ENCODE measurements around the gene MYLK4.

The MYLK4 gene

DNA sequence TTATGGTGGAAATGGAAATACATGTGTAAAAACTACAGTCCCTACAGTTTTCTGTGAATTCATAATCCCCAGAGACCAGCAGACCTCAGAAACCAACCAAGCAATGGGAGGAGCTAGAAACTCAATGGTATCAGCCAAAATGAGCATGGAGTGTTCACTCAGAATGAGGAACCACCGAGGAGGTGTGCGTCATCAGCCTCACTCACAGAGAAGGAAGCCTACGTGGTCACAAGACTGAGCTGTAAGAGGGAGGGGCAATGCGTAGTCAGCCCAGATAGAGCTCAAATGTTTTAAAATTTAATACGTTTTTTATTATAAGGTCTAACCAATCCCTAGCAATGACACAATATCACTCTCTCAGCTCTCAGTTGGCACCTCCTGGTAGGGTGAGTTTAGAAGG is 17.4 kb downstream of the MYLK4 start:
- Histone ChIP-seq H3K4me3 (IDR thresholded peaks at IDR 0.05; ENCODE audit: insufficient read depth, low read depth, low read length) (no peak overlapping the region), H2AFZ (ENCODE audit: low read depth) (no peak overlapping the region), H3K36me3 (ENCODE audit: insufficient read depth) (no peaks in the 10 kb centered on the region), H3K27me3 (ENCODE audit: insufficient read depth, low read depth) (no peaks in the 10 kb centered on the region), H3K27ac (no peak overlapping the region), H3K4me1 (ENCODE audit: low read depth, poor library complexity, severe bottlenecking) (no peaks in the 10 kb centered on the region), H4K20me1 (ENCODE audit: insufficient read depth) (no peaks in the 10 kb centered on the region), H3K4me2 (no peak overlapping the region), H3K79me2 (ENCODE audit: insufficient read depth, low read depth) (no peaks in the 10 kb centered on the region), H3K9ac (no peak overlapping the region)
- TF ChIP-seq, protein P1, sequence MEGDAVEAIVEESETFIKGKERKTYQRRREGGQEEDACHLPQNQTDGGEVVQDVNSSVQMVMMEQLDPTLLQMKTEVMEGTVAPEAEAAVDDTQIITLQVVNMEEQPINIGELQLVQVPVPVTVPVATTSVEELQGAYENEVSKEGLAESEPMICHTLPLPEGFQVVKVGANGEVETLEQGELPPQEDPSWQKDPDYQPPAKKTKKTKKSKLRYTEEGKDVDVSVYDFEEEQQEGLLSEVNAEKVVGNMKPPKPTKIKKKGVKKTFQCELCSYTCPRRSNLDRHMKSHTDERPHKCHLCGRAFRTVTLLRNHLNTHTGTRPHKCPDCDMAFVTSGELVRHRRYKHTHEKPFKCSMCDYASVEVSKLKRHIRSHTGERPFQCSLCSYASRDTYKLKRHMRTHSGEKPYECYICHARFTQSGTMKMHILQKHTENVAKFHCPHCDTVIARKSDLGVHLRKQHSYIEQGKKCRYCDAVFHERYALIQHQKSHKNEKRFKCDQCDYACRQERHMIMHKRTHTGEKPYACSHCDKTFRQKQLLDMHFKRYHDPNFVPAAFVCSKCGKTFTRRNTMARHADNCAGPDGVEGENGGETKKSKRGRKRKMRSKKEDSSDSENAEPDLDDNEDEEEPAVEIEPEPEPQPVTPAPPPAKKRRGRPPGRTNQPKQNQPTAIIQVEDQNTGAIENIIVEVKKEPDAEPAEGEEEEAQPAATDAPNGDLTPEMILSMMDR (conservative IDR thresholded peaks at IDR 0.05; ENCODE audit: low read depth, low read length): no peak

DNA sequence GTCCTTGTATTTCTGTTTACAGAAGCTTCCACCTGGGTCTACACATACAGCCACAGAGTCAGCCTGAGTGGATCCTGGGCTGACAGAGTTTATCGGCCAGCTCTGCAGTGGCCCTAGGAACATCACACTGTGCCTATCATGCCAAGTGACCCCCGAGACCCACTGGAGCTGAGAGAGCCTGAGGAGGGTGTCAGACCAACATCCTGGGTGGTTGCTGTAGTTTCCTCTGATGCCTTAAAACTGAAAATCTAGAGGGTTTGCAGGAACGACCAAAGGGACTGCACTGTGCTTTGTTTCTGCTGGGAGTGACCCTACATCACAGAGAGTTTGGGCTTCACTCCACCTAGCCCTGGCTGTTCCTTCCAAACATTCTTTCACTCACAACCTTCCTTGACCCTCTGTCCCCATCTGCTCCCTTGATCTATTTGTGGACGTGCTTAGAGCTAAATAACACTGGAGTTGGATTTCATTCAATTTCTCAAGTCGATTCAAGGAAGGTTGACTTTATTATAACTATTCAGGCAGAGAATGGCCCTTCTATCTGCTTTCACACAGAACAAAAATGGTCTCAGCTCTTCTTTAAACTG is 18.1 kb downstream of the MYLK4 start:
- Histone ChIP-seq H4K20me1 (ENCODE audit: insufficient read depth) (no peaks in the 10 kb centered on the region), H3K4me2 (no peak overlapping the region), H3K27ac (no peak overlapping the region), H3K9ac (no peak overlapping the region), H3K27me3 (ENCODE audit: insufficient read depth, low read depth) (no peaks in the 10 kb centered on the region), H3K4me1 (ENCODE audit: low read depth, poor library complexity, severe bottlenecking) (no peaks in the 10 kb centered on the region), H3K36me3 (ENCODE audit: insufficient read depth) (no peaks in the 10 kb centered on the region), H3K79me2 (ENCODE audit: insufficient read depth, low read depth) (no peaks in the 10 kb centered on the region), H2AFZ (ENCODE audit: low read depth) (no peak overlapping the region), H3K4me3 (IDR thresholded peaks at IDR 0.05; ENCODE audit: insufficient read depth, low read depth, low read length) (no peak overlapping the region)
- TF ChIP-seq, protein P1 (conservative IDR thresholded peaks at IDR 0.05; ENCODE audit: low read depth, low read length): no peak

DNA sequence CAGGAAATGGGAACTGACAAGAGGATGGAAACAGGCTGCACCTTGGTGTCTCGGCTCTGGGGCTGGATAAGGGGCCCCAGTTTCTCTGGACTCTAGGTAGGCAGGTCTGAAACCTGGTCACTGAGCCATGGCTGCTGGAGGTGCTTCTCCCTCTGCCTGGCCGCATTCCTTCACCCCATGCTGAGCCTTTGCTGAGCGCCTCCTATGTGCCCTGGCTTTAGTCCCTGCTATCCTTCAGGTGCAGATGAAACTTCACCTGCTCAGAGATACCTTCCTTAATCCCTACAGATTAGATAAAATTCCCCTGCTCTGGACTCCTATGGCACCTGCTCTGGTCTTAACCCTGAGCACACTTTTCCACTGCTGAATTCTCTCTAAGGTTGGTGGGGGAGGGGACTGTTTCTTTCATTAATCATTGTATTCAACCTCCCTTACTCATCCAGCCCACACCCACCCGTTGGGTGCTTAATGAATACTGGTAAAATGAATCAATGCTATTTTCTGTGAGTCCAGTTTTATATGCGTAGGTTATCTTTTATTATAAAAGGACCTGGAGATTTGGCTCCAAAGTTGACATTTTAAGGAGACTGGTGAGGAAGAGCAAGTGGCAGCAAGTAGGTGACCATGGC is 19.3 kb downstream of the MYLK4 start:
- Histone ChIP-seq H3K4me2 (no peak overlapping the region), H2AFZ (ENCODE audit: low read depth) (no peak overlapping the region), H3K9ac (no peak overlapping the region), H3K27me3 (ENCODE audit: insufficient read depth, low read depth) (no peaks in the 10 kb centered on the region), H3K36me3 (ENCODE audit: insufficient read depth) (no peaks in the 10 kb centered on the region), H3K27ac (no peak overlapping the region), H3K79me2 (ENCODE audit: insufficient read depth, low read depth) (no peaks in the 10 kb centered on the region), H3K4me3 (IDR thresholded peaks at IDR 0.05; ENCODE audit: insufficient read depth, low read depth, low read length) (no peak overlapping the region), H4K20me1 (ENCODE audit: insufficient read depth) (no peaks in the 10 kb centered on the region), H3K4me1 (ENCODE audit: low read depth, poor library complexity, severe bottlenecking) (no peaks in the 10 kb centered on the region)
- TF ChIP-seq, protein P1 (conservative IDR thresholded peaks at IDR 0.05; ENCODE audit: low read depth, low read length): no peak

DNA sequence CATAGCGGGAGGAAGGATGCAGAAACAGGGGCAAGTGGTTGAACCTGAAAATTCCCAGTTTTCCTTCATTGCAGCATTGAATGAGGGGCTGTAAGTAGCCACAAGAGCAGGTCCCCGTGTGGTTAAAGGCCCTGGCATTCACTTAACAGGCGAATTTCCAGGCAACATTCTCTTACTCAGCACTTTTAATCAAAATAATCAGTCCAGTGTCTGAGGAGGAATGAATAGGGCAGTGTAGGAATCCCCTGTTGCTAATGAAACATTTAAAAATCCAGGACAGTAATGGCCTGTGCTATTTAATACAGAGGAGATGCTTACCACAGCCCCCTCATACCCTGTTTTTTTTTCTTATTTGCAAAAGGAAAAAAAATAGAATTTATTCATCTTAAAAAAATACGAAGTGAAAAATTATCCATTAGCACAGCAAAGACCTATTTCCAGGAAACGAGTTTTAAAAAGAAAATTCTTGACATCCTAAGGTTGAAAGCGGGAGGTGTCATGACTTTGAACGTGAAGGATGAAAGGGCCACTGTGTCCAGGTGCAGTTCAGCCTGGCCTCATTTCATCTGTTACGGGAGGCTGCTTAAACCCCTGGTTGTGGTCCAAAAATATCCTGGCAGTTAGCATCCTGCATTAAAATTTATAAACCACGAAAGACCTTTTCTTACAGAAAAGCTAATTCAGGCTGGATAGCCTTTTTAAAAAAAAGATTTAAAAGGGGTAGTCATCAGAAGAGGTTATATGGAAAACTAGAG is 20.2 kb downstream of the MYLK4 start:
- TF ChIP-seq, protein P1 (conservative IDR thresholded peaks at IDR 0.05; ENCODE audit: low read depth, low read length): no peak
- H3K4me1 ChIP-seq (ENCODE audit: low read depth, poor library complexity, severe bottlenecking): no peaks in the 10 kb centered on the region
- H3K9ac ChIP-seq: no peak overlapping the region
- H3K27ac ChIP-seq: no peak overlapping the region
- no peaks in the 10 kb centered on the region for H3K79me2 ChIP-seq (ENCODE audit: insufficient read depth, low read depth)
- no peak overlapping the region for H2AFZ ChIP-seq (ENCODE audit: low read depth)
- H3K4me3 ChIP-seq (IDR thresholded peaks at IDR 0.05; ENCODE audit: insufficient read depth, low read depth, low read length): no peak overlapping the region
- H3K36me3 ChIP-seq (ENCODE audit: insufficient read depth): no peaks in the 10 kb centered on the region
- no peak overlapping the region for H3K4me2 ChIP-seq
- no peaks in the 10 kb centered on the region for H3K27me3 ChIP-seq (ENCODE audit: insufficient read depth, low read depth)
- no peaks in the 10 kb centered on the region for H4K20me1 ChIP-seq (ENCODE audit: insufficient read depth)

Data from KMS-11 (cell line).